ENCODE results near the gene POLR3K. TPM values are rescaled to one million over a fixed set of nuclear protein-coding genes. Genes with fewer than 3 reads are reported as not detected.

Gene POLR3K
- total RNA-seq, 1 experiment from 2014 or later = 53.6 TPM

DNA sequence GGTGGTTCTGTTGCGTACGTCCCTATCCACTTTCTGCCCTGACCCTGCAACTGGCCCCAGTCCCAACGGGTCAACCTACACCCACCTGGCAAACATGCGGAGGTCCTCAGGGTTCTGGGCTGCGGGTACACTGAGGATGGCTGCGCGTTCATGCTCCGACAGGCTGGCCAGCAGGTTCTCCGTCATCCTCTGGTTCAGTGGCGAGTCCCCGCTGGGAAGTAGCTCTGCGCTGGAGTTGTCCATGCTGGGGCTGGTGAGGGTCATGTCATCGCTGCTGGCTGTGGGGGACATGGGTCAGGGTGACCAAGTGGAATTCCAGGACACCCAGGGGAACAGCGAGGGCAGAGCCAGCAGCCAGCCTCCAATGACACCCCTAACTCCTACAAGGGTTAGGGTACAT, 35.2 kb upstream of the POLR3K start:
- no CpG with 5 or more reads among the region's 14 CpGs for WGBS (ENCODE audit: extremely low coverage, insufficient read length, low lambda C conversion rate)
- Histone ChIP-seq H3K14ac (ENCODE audit: insufficient read depth, low read length) (no peak overlapping the region), H3K4me1 (ENCODE audit: insufficient read depth, low read length) (no peaks in the 10 kb centered on the region), H3K23ac (ENCODE audit: insufficient read length, low read depth, low read length) (no peak overlapping the region), H4K5ac (ENCODE audit: insufficient read length, low read depth, low read length) (no peak overlapping the region), H3K23me2 (ENCODE audit: insufficient read length, low read depth, low read length, poor library complexity, severe bottlenecking) (no peaks in the 10 kb centered on the region), H3K18ac (ENCODE audit: insufficient read length, low read depth, low read length) (no peak overlapping the region), H3K9ac (ENCODE audit: extremely low read depth, insufficient read length, low read length) (no peak overlapping the region), H2AK5ac (ENCODE audit: insufficient read length, low read length) (no peak overlapping the region), H4K20me1 (ENCODE audit: control insufficient read depth, insufficient read depth, insufficient read length) (peaks cover 2% of the 10 kb centered on the region), H2BK5ac (ENCODE audit: insufficient read length, low read length) (no peak overlapping the region), H3K79me1 (ENCODE audit: insufficient read depth, low read depth, low read length, poor library complexity, severe bottlenecking) (no peaks in the 10 kb centered on the region), H3K27ac (ENCODE audit: insufficient read length, low read depth, low read length) (no peak overlapping the region), H4K91ac (ENCODE audit: insufficient read length, low read depth, low read length) (no peak overlapping the region), H3K4ac (ENCODE audit: low read depth, low read length) (no peak overlapping the region), H3K56ac (ENCODE audit: insufficient read length, low read depth, low read length) (no peak overlapping the region), H3K27me3 (ENCODE audit: insufficient read depth, low read length) (no peaks in the 10 kb centered on the region), H4K8ac (replicated peaks; ENCODE audit: insufficient read length, low read depth, low read length) (no peak overlapping the region), H2AFZ (ENCODE audit: low read length) (no peak overlapping the region), H2BK120ac (ENCODE audit: low read depth, low read length, poor library complexity, severe bottlenecking) (no peak overlapping the region), H3K79me2 (ENCODE audit: insufficient read depth, low read length) (no peaks in the 10 kb centered on the region), H3K9me3 (ENCODE audit: control insufficient read depth, low read depth, low read length) (no peaks in the 10 kb centered on the region), H3K4me2 (ENCODE audit: insufficient read depth, insufficient read length, low read length) (no peak overlapping the region), H2BK20ac (ENCODE audit: low read depth, low read length, poor library complexity, severe bottlenecking) (no peak overlapping the region), H2BK12ac (ENCODE audit: insufficient read length, low read depth, low read length) (no peak overlapping the region), H3T11ph (ENCODE audit: low read length) (no peak overlapping the region), H2BK15ac (ENCODE audit: low read depth, low read length) (no peak overlapping the region)
- no peak for DNase-seq
- Mint-ChIP-seq H3K9me3 (no peaks in the 10 kb centered on the region), H3K27me3 (ENCODE audit: low read depth) (no peaks in the 10 kb centered on the region; the same call in 1 of the 2 replicates), H3K4me1 (peaks cover 4 to 6% of the 10 kb centered on the region in 2 experiments; a peak in 2 of 4 replicates), H3K27ac (no peak overlapping the region), H3K36me3 (ENCODE audit: insufficient read depth in 1 of 3, low read depth in 3 of 3) (peaks cover 4 to 48% (median 30%) of the 10 kb centered on the region in 3 experiments), H3K4me3 (no peak overlapping the region)
- TF ChIP-seq, protein P1, sequence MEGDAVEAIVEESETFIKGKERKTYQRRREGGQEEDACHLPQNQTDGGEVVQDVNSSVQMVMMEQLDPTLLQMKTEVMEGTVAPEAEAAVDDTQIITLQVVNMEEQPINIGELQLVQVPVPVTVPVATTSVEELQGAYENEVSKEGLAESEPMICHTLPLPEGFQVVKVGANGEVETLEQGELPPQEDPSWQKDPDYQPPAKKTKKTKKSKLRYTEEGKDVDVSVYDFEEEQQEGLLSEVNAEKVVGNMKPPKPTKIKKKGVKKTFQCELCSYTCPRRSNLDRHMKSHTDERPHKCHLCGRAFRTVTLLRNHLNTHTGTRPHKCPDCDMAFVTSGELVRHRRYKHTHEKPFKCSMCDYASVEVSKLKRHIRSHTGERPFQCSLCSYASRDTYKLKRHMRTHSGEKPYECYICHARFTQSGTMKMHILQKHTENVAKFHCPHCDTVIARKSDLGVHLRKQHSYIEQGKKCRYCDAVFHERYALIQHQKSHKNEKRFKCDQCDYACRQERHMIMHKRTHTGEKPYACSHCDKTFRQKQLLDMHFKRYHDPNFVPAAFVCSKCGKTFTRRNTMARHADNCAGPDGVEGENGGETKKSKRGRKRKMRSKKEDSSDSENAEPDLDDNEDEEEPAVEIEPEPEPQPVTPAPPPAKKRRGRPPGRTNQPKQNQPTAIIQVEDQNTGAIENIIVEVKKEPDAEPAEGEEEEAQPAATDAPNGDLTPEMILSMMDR (conservative IDR thresholded peaks at IDR 0.05) = no peak

All from H9 (cell line).